Testis (tissue), 2 donors: ENCODE results near the gene CNKSR2.

Experiments
- CTCF ChIP-seq, 3 experiments: fragments of 450-650 bp in 2 of 3; fragments of 200-600 bp in 1 of 3; sonication (generic) in 1 of 3; IDR thresholded peaks; one replicate each; pipeline ENCODE4 v1.5.1; 2016 to 2019; ENCODE audit warnings: antibody characterized with exemption in 3 of 3, mild to moderate bottlenecking in 2 of 3, moderate library complexity in 1 of 3
- POLR2A ChIP-seq: fragments of 450-650 bp; IDR thresholded peaks from one replicate; pipeline ENCODE4 v1.6.1; 2017; ENCODE audit warnings: antibody characterized with exemption, mild to moderate bottlenecking, moderate library complexity

- no peak for TF ChIP-seq CTCF (IDR thresholded peaks at IDR 0.05)
- no peak for TF ChIP-seq POLR2A
These were observed at the start of gene CNKSR2 for GRCh38 chrX:21374163-21374993.
